ENCODE measurements around the gene SRMS. TPM values are rescaled to one million over a fixed set of nuclear protein-coding genes. Genes with fewer than 3 reads are reported as not detected.

SRMS gene
- total RNA-seq, 1 donor from 2014 or later = not detected

DNA sequence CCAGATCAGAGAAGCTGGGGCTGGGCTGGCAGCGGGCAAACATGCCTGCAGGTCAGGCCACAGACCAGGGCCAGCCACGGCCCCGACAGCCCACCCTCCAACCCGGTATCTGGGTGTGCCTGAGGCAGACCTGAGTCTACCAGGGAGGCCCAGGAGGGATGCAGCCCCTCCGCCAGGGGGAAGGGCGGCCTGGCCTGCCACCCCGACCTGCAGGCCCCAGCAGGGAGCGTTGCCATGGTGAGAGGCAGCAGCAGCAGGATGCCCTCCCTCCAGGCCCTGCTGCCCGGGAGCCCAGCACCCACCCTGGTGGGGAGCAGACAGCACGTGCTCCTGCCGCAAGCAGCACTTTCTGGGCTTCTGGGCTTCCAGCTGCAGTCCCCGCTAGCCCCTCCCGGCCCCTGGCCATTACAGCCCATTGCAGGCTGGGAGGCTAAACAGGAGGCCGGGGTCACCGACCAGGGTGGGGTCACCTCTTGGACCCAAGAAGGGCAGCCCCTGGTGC, 44.8 kb downstream of the SRMS start:
- Histone ChIP-seq H3K4me1 (ENCODE audit: control insufficient read depth in 3 of 3, insufficient read depth in 3 of 3, low read length in 3 of 3) (peaks cover 21 to 38% (median 34%) of the 10 kb centered on the region in 3 donors), H3K27me3 (ENCODE audit: control insufficient read depth in 3 of 3, insufficient read depth in 3 of 3, low read length in 3 of 3) (peaks cover 0 to 8% (median 4%) of the 10 kb centered on the region in 3 donors), H3K27ac (ENCODE audit: low read depth, low read length) (peak overlapping the region; percentile 99), H3K4me3 (ENCODE audit: low read length in 3 of 3) (no peak overlapping the region), H3K36me3 (ENCODE audit: control insufficient read depth in 3 of 3, insufficient read depth in 3 of 3, low read length in 3 of 3) (peaks cover 0 to 2% (median 0%) of the 10 kb centered on the region in 3 donors), H3K9ac (ENCODE audit: low read depth in 1 of 3, low read length in 3 of 3) (peak overlapping the region in 2 of 3 donors; percentile 62 to 66), H3K9me3 (ENCODE audit: control insufficient read depth in 3 of 3, low read length in 3 of 3) (peaks cover 0 to 8% (median 7%) of the 10 kb centered on the region in 3 donors)

GRCh38 chr20:63501818-63502670, 45.5 kb downstream of the SRMS start:
- peaks cover 0 to 8% (median 7%) of the 10 kb centered on the region in 3 donors for H3K9me3 ChIP-seq (ENCODE audit: control insufficient read depth in 3 of 3, low read length in 3 of 3)
- H3K27me3 ChIP-seq (ENCODE audit: control insufficient read depth in 3 of 3, insufficient read depth in 3 of 3, low read length in 3 of 3) = peaks cover 0 to 13% (median 4%) of the 10 kb centered on the region in 3 donors
- H3K27ac ChIP-seq (ENCODE audit: low read depth, low read length) = peak overlapping the region; percentile 99
- H3K9ac ChIP-seq (ENCODE audit: low read depth in 1 of 3, low read length in 3 of 3) = peak overlapping the region; percentile 57 to 96 (median 87)
- peak overlapping the region in 2 of 3 donors; percentile 6 to 45 for H3K4me3 ChIP-seq (ENCODE audit: low read length in 3 of 3)
- H3K4me1 ChIP-seq (ENCODE audit: control insufficient read depth in 3 of 3, insufficient read depth in 3 of 3, low read length in 3 of 3) = peaks cover 21 to 41% (median 38%) of the 10 kb centered on the region in 3 donors
- H3K36me3 ChIP-seq (ENCODE audit: control insufficient read depth in 3 of 3, insufficient read depth in 3 of 3, low read length in 3 of 3) = peaks cover 0 to 7% (median 0%) of the 10 kb centered on the region in 3 donors

DNA sequence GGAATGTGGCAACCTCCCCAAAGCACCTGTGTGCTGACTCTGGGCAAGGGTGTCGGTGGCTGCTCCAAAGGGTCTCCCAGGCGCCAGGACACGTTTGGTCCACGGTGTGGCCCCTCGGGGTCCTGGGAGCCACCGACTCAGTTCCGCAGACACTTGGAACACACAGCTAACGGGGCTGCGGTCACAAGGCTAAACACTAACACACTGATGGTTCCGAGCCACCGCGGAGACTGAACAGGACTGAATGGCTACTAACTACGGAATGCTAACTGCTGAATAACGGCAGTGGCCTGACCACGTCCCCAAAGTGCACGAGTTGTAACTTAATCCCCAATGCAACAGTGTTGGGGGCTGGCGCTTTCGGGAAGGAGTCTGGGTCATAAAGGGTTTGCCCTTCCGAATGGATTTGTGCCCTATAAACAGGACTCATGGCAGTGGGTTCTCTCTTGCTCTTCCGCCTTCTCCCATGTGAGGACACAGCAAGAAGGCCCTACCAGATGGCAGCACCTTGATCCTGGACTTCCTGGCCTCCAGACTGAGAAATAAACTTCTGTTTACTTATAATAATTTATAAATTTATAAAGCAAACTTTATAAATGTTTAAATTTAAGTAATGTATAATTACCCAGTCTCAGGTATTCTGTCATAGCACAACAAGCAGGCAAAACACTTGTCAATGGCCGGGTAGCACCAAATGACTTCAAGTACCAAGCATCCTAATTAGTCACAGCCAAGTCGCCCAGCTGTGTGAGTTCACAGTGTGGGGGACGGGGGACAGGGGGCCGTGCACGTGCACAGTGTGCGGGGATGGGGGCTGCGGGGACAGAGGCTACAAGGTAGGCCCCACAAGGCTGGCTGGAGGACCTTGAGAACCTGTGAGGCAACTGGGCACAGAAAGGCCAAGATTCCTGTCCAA, 46.4 kb downstream of the SRMS start:
- peak overlapping the region; percentile 51 to 70 (median 54) for H3K4me3 ChIP-seq (ENCODE audit: low read length in 3 of 3)
- peak overlapping the region; percentile 99 for H3K27ac ChIP-seq (ENCODE audit: low read depth, low read length)
- H3K36me3 ChIP-seq (ENCODE audit: control insufficient read depth in 3 of 3, insufficient read depth in 3 of 3, low read length in 3 of 3) = peaks cover 0 to 12% (median 0%) of the 10 kb centered on the region in 3 donors
- H3K9ac ChIP-seq (ENCODE audit: low read depth in 1 of 3, low read length in 3 of 3) = peak overlapping the region; percentile 84 to 96 (median 87)
- H3K9me3 ChIP-seq (ENCODE audit: control insufficient read depth in 3 of 3, low read length in 3 of 3) = peaks cover 0 to 8% (median 7%) of the 10 kb centered on the region in 3 donors
- peaks cover 29 to 50% (median 45%) of the 10 kb centered on the region in 3 donors for H3K4me1 ChIP-seq (ENCODE audit: control insufficient read depth in 3 of 3, insufficient read depth in 3 of 3, low read length in 3 of 3)
- H3K27me3 ChIP-seq (ENCODE audit: control insufficient read depth in 3 of 3, insufficient read depth in 3 of 3, low read length in 3 of 3) = peaks cover 0 to 16% (median 4%) of the 10 kb centered on the region in 3 donors

- H3K4me1 ChIP-seq (ENCODE audit: control insufficient read depth in 3 of 3, insufficient read depth in 3 of 3, low read length in 3 of 3) = peaks cover 36 to 57% (median 53%) of the 10 kb centered on the region in 3 donors
- peak overlapping the region; percentile 84 to 96 (median 87) for H3K9ac ChIP-seq (ENCODE audit: low read depth in 1 of 3, low read length in 3 of 3)
- H3K4me3 ChIP-seq (ENCODE audit: low read length in 3 of 3) = peak overlapping the region; percentile 51 to 70 (median 63)
- H3K27ac ChIP-seq (ENCODE audit: low read depth, low read length) = peak overlapping the region; percentile 99
- H3K27me3 ChIP-seq (ENCODE audit: control insufficient read depth in 3 of 3, insufficient read depth in 3 of 3, low read length in 3 of 3) = peaks cover 0 to 16% (median 4%) of the 10 kb centered on the region in 3 donors
- peaks cover 0 to 6% (median 2%) of the 10 kb centered on the region in 3 donors for H3K9me3 ChIP-seq (ENCODE audit: control insufficient read depth in 3 of 3, low read length in 3 of 3)
- peaks cover under 1 to 19% (median 7%) of the 10 kb centered on the region in 3 donors for H3K36me3 ChIP-seq (ENCODE audit: control insufficient read depth in 3 of 3, insufficient read depth in 3 of 3, low read length in 3 of 3)
Measured at GRCh38 chr20:63500151-63500901, 47.2 kb downstream of the SRMS start.

DNA sequence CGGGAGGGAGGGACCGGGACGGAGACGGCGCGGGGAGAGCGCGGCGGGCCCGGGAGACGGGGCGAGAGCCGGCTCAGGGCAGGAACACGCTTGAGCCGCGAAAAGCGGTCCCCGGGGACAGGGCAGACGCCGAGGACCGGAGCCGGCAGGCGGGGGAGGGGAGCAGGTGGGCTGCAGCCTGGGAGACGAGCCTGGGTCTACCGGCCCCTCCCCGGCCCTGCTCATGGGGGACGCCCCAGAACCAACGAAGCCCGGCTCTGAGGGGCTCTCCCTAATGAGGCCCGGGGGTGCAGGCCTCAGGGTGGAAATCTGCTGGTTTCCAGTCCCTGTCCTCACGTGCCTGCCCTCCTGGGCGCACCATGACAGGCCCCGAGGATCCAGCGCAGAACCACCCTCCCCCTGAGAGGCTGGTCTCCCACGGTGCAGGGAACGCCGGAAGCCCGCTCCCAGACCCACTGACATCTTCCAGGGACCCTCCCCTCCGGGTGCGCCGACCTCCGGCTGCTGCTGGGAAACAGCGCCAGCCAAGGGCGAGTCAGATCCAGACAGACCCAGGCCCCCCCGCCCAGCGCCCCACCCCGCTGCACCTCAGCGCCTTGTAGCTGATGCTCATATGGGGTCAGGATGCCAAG, 48.1 kb downstream of the SRMS start:
- Histone ChIP-seq H3K4me1 (ENCODE audit: control insufficient read depth in 3 of 3, insufficient read depth in 3 of 3, low read length in 3 of 3) (peaks cover 41 to 66% (median 62%) of the 10 kb centered on the region in 3 donors), H3K9ac (ENCODE audit: low read depth in 1 of 3, low read length in 3 of 3) (peak overlapping the region; percentile 84 to 94 (median 87)), H3K9me3 (ENCODE audit: control insufficient read depth in 3 of 3, low read length in 3 of 3) (no peaks in the 10 kb centered on the region), H3K27me3 (ENCODE audit: control insufficient read depth in 3 of 3, insufficient read depth in 3 of 3, low read length in 3 of 3) (peaks cover 0 to 16% (median 4%) of the 10 kb centered on the region in 3 donors), H3K36me3 (ENCODE audit: control insufficient read depth in 3 of 3, insufficient read depth in 3 of 3, low read length in 3 of 3) (peaks cover 4 to 27% (median 16%) of the 10 kb centered on the region in 3 donors), H3K27ac (ENCODE audit: low read depth, low read length) (peak overlapping the region; percentile 99), H3K4me3 (ENCODE audit: low read length in 3 of 3) (peak overlapping the region in 2 of 3 donors; percentile 63 to 70)

DNA sequence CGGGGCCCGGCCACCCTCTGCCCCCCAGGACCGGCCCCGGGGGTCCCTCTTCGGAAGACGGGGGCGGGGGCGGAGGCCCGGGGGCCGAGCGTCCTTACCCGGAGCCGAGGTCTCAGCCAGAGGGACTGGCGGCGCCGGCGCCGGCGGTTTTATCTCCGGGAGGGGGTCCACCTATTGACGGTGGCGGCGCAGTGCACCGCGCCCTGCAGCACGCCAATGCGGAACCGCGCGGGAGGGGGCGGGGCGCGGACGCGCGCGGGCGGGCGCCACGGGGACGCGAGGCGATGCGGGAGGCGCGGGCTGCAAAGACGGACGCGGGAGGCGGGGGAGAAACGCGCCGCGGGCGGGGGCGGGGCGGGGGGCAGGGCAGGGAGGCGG, 48.6 kb downstream of the SRMS start, which contains the start of gene EEF1A2:
EEF1A2 (minus strand) TSS at position 124 of the 378 bp plus-strand sequence. CDS start 1,320 bp downstream, outside the sequence.
- Histone ChIP-seq H3K9ac (ENCODE audit: low read depth in 1 of 3, low read length in 3 of 3) (peak within 1 kb of the TSS; percentile 84 to 95 (median 94)), H3K4me1 (ENCODE audit: control insufficient read depth in 3 of 3, insufficient read depth in 3 of 3, low read length in 3 of 3) (peaks cover 44 to 71% (median 67%) of the 10 kb centered on the region in 3 donors), H3K4me3 (ENCODE audit: low read length in 3 of 3) (peak within 1 kb of the TSS; percentile 73 to 88 (median 85)), H3K27me3 (ENCODE audit: control insufficient read depth in 3 of 3, insufficient read depth in 3 of 3, low read length in 3 of 3) (peaks cover 0 to 16% (median 4%) of the 10 kb centered on the region in 3 donors), H3K27ac (ENCODE audit: low read depth, low read length) (peak within 1 kb of the TSS; percentile 99), H3K9me3 (ENCODE audit: control insufficient read depth in 3 of 3, low read length in 3 of 3) (no peaks in the 10 kb centered on the region), H3K36me3 (ENCODE audit: control insufficient read depth in 3 of 3, insufficient read depth in 3 of 3, low read length in 3 of 3) (peaks cover 7 to 32% (median 21%) of the 10 kb centered on the region in 3 donors)

DNA sequence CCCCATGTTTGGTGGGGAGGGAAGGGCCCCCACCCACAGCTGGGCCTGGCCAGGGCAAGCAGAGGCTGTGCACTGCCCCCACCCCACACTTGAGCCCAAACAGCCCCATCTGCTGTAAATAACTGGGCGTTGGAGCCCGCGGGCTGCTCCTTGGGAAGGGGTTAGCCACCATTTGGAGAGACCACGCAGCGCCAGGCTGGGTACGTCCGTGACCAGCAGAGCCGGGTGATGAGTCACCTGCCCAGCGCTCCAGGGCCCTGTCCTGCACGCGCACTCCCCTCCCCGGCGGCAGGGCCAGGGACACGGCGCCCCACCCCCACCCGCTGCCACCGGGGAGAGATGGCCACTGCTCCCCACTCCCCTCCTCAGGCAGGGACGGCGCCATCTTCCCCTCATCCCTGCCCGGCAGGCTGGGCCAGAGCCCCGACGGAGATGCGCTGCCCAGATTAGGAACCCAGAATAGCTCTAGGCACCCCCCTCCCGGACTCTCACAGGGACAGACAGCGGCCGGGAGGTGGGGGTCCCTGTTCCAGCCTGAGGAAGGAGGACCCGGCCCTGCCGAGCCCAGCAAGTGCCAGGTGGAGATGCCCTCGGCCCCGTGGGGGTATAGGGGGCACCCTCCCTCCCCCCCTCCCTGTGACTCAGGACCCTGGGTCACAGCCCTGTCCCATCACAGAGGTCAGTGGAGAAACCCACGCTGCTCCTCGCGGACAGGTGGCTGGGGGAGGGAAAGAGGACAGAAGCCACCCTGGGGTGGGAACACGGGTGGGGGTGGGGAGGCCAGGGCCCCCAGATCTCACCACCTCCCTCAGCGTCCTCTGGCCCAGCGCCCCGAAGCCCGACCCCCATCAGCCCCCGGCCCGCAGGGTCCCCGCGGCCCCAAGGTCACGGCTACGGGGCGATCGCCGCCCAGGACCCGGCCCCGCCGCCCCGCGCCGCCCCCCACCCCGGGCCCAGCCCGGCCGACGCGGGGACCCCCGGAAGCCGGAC, 49.3 kb downstream of the SRMS start:
- H3K27me3 ChIP-seq (ENCODE audit: control insufficient read depth in 3 of 3, insufficient read depth in 3 of 3, low read length in 3 of 3) = peaks cover 0 to 16% (median 4%) of the 10 kb centered on the region in 3 donors
- peak overlapping the region; percentile 84 to 95 (median 94) for H3K9ac ChIP-seq (ENCODE audit: low read depth in 1 of 3, low read length in 3 of 3)
- H3K9me3 ChIP-seq (ENCODE audit: control insufficient read depth in 3 of 3, low read length in 3 of 3) = no peaks in the 10 kb centered on the region
- H3K4me3 ChIP-seq (ENCODE audit: low read length in 3 of 3) = peak overlapping the region; percentile 73 to 88 (median 85)
- peaks cover 44 to 75% (median 66%) of the 10 kb centered on the region in 3 donors for H3K4me1 ChIP-seq (ENCODE audit: control insufficient read depth in 3 of 3, insufficient read depth in 3 of 3, low read length in 3 of 3)
- peaks cover 10 to 38% (median 28%) of the 10 kb centered on the region in 3 donors for H3K36me3 ChIP-seq (ENCODE audit: control insufficient read depth in 3 of 3, insufficient read depth in 3 of 3, low read length in 3 of 3)
- H3K27ac ChIP-seq (ENCODE audit: low read depth, low read length) = peak overlapping the region; percentile 98
